Adipose tissue (tissue), 3 donors: ENCODE results near the gene FSIP1. TPM values are rescaled to one million over a fixed set of nuclear protein-coding genes. Genes with fewer than 3 reads are reported as not detected.

Experiments used
- H3K27ac ChIP-seq: one replicate; pipeline ENCODE4 v1.5.1; 2013; ENCODE audit warnings: low read depth, low read length
- WGBS, 3 donors: extraction: QIAGEN DNeasy Blood & Tissue Kit; methylation state at CpG; one replicate each; pipeline ENCODE4 v1.1.7; 2013; 5-methylcytosine and 5-hydroxymethylcytosine counted together
- polyA plus RNA-seq, 3 donors: library from polyadenylated mRNA; stranded (reverse); fragments of 200-250 nt; gene quantifications; one replicate each; pipeline ENCODE4 v1.2.3, GENCODE V29; 2013
- donor health status: healthy with polysubstance abuse.
- donor health status: Bipolar disorder and iron deficiency.
- donor health status: healthy.

Gene FSIP1
- polyA plus RNA-seq, 3 donors = 0.07 to 0.42 TPM; not detected in 1

DNA sequence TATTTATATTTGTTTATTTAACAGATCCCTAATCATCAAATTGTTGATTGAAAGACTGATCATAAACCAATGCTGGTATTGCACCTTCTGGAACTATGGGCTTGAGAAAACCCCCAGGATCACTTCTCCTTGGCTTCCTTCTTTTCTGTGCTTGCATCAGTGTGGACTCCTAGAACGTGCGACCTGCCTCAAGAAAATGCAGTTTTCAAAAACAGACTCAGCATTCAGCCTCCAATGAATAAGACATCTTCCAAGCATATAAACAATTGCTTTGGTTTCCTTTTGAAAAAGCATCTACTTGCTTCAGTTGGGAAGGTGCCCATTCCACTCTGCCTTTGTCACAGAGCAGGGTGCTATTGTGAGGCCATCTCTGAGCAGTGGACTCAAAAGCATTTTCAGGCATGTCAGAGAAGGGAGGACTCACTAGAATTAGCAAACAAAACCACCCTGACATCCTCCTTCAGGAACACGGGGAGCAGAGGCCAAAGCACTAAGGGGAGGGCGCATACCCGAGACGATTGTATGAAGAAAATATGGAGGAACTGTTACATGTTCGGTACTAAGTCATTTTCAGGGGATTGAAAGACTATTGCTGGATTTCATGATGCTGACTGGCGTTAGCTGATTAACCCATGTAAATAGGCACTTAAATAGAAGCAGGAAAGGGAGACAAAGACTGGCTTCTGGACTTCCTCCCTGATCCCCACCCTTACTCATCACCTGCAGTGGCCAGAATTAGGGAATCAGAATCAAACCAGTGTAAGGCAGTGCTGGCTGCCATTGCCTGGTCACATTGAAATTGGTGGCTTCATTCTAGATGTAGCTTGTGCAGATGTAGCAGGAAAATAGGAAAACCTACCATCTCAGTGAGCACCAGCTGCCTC is 187.1 kb downstream of the FSIP1 start:
- H3K27ac ChIP-seq = no peak overlapping the region

DNA sequence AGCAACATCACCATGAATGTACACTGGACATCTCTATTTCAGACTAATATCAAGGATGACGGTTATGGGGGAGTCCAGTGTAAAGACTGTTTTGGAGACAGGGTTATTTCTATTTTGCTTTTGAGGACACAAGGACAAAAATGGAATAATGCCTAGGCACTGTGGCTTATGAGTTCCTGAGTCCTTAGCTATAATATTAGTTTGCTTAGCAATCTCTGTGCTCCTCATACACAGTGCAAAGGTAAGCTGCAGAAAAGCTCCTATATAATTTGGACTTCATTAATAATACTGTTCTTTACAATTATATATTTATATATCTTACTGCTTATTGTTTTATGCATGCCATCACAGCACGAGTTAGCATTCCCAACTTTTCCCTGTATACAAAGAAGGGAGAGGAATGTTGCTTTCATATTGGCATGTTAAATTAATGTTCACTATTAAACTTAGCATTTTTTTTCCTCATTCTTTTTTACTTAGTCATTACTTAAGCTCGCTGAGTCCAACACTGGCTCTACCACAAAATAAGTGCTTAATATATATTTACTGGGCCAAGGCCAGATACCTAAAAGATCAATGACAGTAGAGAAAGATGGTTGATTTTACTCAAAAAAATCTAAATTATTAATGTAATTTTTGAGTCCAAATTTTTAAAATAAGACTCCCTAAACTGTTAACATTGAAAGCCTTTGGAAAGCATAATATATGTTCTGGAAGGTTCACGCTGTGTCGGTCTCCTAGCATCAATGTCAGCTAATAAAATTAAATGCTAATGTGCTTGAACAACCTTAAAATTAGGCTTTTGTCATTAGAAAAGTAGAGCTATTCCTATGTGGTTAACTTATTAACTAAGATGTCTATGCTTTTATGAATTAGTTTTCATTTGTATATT is 187.9 kb downstream of the FSIP1 start:
- H3K27ac ChIP-seq = no peak overlapping the region
- 87 to 91% (median 91%) methylated on average over 5 of the region's 5 CpGs for WGBS, 3 donors

More for the DNA sequence above, 187.1 kb downstream of the FSIP1 start:
- 85 to 88% (median 86%) methylated on average over 8 of the region's 8 CpGs for WGBS, 3 donors

DNA sequence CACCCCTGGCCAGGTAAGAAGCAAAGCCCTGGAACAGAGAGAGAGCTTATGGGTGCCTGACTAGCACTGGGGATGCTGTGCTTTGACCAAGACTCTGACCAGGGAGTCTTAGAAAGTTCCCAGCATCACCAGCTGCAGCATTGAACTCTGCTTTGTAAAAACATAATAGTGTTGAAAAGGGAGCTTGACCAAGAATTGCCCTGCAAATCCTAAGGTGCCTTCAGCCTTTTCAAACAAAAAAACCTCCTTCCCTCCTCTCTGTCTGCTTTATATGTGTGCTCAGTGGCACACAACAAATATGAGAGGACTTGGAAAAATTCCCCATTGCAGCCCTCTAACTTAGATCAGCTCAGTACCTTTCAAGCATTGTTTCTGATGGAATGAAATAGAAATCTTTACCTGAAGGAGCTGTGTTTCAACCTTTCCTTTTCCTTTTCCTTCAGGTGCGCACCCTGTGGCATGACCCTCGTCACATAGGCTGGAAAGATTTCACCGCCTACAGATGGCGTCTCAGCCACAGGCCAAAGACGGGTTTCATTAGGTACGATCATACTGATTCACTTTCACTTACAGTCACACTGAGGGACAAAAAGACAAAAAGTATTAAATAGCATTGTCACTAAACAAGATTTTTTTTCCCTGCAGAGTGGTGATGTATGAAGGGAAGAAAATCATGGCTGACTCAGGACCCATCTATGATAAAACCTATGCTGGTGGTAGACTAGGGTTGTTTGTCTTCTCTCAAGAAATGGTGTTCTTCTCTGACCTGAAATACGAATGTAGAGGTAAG is 188.8 kb downstream of the FSIP1 start:
- WGBS, 3 donors = 90 to 91% (median 91%) methylated on average over 7 of the region's 7 CpGs
- no peak overlapping the region for H3K27ac ChIP-seq

DNA sequence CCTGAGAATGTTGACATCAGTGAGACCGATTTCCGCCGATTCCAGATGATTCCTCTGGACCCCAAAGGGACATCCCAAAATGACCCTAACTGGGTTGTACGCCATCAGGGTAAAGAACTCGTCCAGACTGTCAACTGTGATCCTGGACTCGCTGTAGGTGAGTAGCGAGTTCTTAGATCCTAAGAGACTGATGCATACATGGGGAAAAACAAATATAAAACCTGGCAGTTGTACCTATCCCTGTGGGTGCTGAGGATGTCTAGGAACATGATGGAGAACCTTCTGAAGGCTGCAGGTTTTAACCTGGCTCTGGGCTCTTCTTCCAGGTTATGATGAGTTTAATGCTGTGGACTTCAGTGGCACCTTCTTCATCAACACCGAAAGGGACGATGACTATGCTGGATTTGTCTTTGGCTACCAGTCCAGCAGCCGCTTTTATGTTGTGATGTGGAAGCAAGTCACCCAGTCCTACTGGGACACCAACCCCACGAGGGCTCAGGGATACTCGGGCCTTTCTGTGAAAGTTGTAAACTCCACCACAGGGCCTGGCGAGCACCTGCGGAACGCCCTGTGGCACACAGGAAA is 189.5 kb downstream of the FSIP1 start:
- H3K27ac ChIP-seq = no peak overlapping the region
- 93 to 96% (median 94%) methylated on average over 15 of the region's 15 CpGs for WGBS, 3 donors

DNA sequence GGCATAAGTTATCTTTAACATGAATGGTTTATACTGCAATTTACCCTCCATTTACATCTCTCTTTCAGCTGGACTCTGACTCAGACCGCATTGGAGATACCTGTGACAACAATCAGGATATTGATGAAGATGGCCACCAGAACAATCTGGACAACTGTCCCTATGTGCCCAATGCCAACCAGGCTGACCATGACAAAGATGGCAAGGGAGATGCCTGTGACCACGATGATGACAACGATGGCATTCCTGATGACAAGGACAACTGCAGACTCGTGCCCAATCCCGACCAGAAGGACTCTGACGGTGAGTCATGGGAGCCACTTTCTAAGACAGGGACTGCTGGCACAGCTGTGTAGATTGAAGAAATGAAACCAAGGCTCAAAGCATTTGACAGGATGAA is 190.1 kb downstream of the FSIP1 start:
- WGBS, 3 donors = 88 to 92% (median 91%) methylated on average over 6 of the region's 6 CpGs
- no peak overlapping the region for H3K27ac ChIP-seq

DNA sequence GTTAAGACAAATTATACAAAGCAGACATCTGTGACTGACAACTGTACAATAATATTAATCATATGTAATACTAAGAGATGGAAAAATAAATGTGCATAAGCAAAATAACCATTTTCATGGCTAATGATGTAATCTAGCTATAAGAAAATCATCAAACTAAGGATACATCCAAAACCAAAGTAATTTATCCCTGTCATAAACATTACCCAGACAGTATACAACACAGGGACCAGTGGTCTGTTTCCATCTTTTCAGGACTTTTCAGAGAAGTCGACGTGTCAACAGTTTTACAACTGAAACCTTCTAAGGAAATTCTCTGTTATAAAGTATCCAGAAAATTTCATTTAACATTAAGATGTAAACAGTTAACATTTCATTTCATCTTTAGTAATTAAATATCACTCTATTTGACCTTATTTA is 190.7 kb downstream of the FSIP1 start:
- no peak overlapping the region for H3K27ac ChIP-seq
- WGBS, 3 donors = 89 to 92% (median 91%) methylated on average over 2 of the region's 2 CpGs

DNA sequence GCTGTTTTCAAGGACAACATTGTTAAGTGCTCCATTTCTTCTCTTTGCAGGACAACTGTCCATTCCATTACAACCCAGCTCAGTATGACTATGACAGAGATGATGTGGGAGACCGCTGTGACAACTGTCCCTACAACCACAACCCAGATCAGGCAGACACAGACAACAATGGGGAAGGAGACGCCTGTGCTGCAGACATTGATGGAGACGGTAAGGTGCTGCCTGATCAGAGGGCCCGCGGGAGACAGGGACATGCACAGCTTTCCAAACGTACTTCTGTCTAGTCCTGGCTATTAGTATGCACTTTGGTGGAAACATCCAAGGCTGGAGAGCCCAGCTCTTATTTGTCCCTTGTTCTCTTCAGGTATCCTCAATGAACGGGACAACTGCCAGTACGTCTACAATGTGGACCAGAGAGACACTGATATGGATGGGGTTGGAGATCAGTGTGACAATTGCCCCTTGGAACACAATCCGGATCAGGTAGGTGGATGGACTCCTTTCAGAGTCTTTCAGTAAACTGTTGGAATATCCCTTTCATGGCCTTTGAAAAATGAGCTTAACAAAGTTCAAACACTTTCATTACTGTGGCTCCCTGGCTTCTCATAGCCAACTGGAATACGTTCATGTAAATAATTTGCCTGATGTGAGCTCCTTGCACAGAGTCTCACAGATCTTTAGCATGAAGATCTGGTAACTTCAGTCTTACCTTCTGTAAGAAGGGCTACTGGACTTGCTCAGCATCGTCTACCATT is 191.3 kb downstream of the FSIP1 start:
- no peak overlapping the region for H3K27ac ChIP-seq
- WGBS, 3 donors = 88 to 92% (median 91%) methylated on average over 11 of the region's 11 CpGs

DNA sequence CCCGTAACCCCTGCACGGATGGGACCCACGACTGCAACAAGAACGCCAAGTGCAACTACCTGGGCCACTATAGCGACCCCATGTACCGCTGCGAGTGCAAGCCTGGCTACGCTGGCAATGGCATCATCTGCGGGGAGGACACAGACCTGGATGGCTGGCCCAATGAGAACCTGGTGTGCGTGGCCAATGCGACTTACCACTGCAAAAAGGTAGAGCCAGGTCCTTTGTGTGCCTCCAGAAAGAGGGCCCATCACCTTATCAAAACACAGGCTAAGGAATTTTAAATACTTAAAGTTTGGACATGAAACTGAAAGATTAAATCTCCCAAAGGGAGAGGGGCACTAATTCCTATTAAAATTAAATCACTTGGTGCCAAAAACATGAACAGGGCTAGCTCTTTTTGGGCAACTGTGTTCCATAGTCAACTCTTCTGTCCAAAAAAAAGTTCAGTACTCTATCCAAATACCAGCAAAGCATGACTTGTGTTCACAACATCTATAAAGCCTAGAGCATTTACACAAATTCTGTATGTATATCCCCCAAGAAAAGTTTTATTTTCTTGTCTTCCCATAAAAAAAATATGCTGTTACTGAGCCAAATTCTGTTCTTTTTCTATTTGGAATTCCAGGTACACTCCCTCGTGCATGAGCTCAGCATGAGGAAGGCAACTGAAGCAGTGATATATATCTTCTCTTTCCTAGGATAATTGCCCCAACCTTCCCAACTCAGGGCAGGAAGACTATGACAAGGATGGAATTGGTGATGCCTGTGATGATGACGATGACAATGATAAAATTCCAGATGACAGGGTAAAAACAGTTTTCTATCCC is 192.6 kb downstream of the FSIP1 start:
- WGBS, 3 donors = 93 to 95% (median 94%) methylated on average over 13 of the region's 13 CpGs
- no peak overlapping the region for H3K27ac ChIP-seq

DNA sequence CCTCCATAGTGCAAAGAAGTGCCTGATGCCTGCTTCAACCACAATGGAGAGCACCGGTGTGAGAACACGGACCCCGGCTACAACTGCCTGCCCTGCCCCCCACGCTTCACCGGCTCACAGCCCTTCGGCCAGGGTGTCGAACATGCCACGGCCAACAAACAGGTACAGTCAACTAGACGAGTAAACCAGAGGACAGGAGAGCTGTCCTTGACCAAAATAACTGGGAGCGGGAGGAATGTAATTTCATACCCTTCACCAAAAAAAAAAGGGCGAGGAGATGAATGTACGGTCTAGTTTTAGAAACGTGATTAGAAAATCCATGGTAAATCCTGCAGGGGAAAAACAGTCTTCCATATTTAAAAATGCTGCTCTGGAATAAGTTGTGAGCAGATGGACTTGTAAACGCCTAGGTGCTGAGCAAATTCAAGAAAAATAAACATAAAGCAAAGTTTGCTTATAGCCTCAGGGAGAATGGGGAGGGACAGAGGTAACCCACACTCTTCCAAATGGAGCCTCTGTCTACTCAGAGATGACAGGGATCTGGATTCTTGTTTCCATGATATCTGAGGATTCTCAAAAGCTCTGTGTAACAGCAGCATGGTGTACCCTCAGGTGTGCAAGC is 193.3 kb downstream of the FSIP1 start:
- H3K27ac ChIP-seq = no peak overlapping the region
- WGBS, 3 donors = 90 to 97% (median 95%) methylated on average over 14 of the region's 14 CpGs

DNA sequence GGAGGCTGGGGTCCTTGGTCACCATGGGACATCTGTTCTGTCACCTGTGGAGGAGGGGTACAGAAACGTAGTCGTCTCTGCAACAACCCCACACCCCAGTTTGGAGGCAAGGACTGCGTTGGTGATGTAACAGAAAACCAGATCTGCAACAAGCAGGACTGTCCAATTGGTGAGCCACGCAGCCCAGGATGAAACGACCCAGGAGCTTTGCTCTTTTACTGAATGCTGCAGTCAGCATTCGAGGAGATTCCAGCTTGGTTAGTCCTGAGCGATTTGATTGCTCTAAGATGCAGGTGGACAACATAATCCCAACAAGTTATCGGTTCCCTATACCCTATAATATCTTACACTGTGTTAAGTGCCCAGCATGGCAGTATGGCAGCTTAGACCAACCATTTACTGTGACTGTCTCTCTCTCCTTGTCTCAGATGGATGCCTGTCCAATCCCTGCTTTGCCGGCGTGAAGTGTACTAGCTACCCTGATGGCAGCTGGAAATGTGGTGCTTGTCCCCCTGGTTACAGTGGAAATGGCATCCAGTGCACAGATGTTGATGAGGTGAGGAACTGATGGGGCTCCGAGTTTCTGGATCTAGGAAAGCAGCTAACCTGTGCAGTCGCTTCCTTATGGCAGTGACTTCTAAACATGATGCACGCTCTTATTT is 194.0 kb downstream of the FSIP1 start:
- WGBS, 3 donors = 90 to 94% (median 93%) methylated on average over 13 of the region's 13 CpGs
- H3K27ac ChIP-seq = no peak overlapping the region

DNA sequence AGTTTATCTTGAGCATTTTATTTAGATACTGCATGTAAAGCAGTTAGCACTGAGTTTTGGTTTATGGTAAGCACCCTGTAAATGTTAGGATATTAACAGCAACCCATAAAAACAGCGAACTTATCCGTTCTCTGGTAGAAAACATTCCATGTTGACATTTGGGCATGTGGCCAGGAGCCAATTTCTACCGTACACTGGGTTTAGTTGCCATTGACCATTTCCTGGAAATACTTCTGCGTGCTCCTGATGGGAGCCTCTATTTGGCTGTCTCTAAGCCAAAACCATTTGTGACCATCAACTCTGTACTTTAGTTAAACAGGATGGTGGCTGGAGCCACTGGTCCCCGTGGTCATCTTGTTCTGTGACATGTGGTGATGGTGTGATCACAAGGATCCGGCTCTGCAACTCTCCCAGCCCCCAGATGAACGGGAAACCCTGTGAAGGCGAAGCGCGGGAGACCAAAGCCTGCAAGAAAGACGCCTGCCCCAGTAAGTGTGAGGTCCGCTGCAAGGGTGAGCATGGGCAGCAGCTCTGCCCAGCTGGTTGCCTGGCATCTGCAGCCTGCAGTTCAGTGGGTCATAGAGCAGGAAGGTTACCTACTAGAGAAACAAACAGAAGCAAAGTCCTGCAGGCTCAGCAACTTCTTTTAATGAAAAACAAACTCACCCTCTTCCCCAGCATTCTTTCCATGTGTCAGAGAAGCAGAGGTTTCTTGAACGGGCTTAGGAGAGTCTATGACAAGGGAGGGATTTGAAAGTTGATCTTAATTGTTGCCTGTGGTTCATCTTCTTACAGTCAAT is 194.7 kb downstream of the FSIP1 start:
- WGBS, 3 donors = 72 to 88% (median 82%) methylated on average over 13 of the region's 13 CpGs
- H3K27ac ChIP-seq = no peak overlapping the region

DNA sequence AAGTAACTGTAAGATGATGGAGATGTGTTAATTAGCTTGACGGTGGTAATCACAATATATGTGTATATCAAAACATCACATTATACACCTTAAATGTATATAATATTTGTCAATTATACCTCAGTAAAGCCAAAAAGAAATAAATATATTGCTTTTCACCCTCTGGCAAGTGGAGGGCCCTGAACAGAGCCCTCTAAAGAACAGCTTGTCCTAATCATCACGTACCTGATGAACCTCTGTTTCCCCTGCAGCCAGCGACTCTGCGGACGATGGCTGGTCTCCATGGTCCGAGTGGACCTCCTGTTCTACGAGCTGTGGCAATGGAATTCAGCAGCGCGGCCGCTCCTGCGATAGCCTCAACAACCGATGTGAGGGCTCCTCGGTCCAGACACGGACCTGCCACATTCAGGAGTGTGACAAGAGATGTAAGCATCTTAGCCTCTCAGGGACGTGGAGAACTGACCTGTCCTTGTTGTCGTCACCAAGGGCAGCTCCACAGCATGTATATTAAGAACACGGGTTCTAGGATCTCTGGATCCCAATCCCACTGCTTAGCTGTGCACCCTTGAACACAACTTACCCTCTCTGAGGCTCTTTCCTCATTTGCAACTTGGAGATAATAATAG is 195.4 kb downstream of the FSIP1 start:
- WGBS, 3 donors = 86 to 95% (median 94%) methylated on average over 17 of the region's 17 CpGs
- H3K27ac ChIP-seq = no peak overlapping the region

DNA sequence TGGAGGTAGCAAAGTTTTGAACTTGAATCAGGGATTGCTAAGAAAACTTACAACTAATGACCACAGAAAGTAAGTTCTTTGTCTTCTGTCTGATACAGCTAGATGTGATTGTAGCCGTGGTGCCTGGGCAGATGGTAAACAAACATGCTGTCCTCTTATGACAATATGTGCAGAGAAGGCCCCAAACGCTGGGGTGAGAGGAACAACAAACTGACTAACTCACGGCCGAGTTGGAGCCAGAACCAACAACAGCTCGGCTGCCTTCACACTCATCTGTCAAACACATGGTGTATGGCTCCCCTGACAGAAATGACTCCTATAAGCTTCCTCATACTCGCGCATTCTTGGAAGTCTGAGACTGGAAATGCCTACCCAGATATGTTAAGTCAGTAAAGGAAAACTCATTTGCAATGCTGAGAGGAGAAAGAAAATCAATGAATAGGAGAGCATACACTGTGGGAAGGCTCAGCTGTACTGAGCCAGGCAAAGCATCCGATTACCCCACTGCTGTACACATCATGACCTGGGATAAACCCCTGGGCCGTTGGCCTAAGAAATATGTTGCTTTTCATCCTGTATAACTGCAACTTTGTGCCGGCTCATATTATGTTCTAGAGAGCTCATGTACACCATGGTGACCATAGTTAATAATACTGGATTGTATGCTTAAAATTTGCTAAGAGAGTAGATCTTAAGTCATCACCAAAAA is 196.1 kb downstream of the FSIP1 start:
- 44 to 68% (median 64%) methylated on average over 10 of the region's 10 CpGs for WGBS, 3 donors
- no peak overlapping the region for H3K27ac ChIP-seq

DNA sequence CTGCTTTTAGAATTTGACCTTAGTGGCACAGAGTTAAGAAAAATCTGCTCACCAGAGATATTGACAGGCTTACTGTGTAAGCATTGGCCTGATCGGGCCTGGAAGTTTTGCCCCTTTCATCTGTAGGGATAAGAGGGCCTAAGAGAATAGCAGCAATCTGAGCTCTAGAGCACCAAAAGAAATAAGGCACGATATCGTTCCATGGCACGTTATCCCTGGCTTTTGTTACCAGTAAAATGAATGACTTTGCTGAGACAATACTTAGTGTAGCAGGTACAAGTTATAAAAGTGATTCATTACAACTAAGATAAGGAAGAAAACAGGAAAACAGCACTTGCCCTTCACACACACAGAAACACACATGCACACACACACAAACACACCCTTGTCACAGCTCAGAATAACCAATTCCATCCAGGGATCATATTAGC is 196.8 kb downstream of the FSIP1 start:
- WGBS, 3 donors = 80 to 91% (median 84%) methylated on average over 4 of the region's 4 CpGs
- no peak overlapping the region for H3K27ac ChIP-seq
